DMS153 (cell line): ENCODE results near the gene ST8SIA4.

Source experiments
- DNase-seq: peaks from one replicate; lab custom pipeline; 2025; lab: John Stamatoyannopoulos, UW

Gene ST8SIA4

GRCh38 chr5:100903039-100903887 lies at the start of gene ST8SIA4:
ST8SIA4 (minus strand) TSS chr5:100903282; CDS start chr5:100902955, 327 bp downstream.
- DNase-seq = peak; percentile 67

- no peak for DNase-seq
Observed at GRCh38 chr5:100950985-100951384, 47.9 kb upstream of the ST8SIA4 start.

- DNase-seq = no peak
Observed at GRCh38 chr5:100913298-100913697, 10.2 kb upstream of the ST8SIA4 start.

GRCh38 chr5:100909034-100909433 lies 6.0 kb upstream of the ST8SIA4 start:
- DNase-seq = no peak

- no peak for DNase-seq
Observed at GRCh38 chr5:100905259-100905914, 2.3 kb upstream of the ST8SIA4 start.

GRCh38 chr5:100904259-100904861 lies 1.3 kb upstream of the ST8SIA4 start:
- no peak for DNase-seq

- DNase-seq = no peak
Observed at GRCh38 chr5:100902440-100903038, 543 bp downstream of the ST8SIA4 start.

GRCh38 chr5:100901821-100902341 lies 1.2 kb downstream of the ST8SIA4 start:
- no peak for DNase-seq

GRCh38 chr5:100900796-100901781 lies 2.0 kb downstream of the ST8SIA4 start:
- peak; percentile 39 for DNase-seq

GRCh38 chr5:100900142-100900795 lies 2.8 kb downstream of the ST8SIA4 start:
- DNase-seq = peak; percentile 9

GRCh38 chr5:100899675-100900074 lies 3.4 kb downstream of the ST8SIA4 start:
- DNase-seq = no peak

- no peak for DNase-seq
Observed at GRCh38 chr5:100898504-100899346, 4.4 kb downstream of the ST8SIA4 start.

- DNase-seq = no peak
Observed at GRCh38 chr5:100896054-100896453, 7.0 kb downstream of the ST8SIA4 start.

GRCh38 chr5:100890461-100891008 lies 12.5 kb downstream of the ST8SIA4 start:
- no peak for DNase-seq

- DNase-seq = no peak
Observed at GRCh38 chr5:100889896-100890295, 13.2 kb downstream of the ST8SIA4 start.

GRCh38 chr5:100889165-100889743 lies 13.8 kb downstream of the ST8SIA4 start:
- no peak for DNase-seq

- DNase-seq = no peak
Observed at GRCh38 chr5:100877274-100877673, 25.8 kb downstream of the ST8SIA4 start.

- DNase-seq = no peak
Observed at GRCh38 chr5:100872408-100873190, 30.5 kb downstream of the ST8SIA4 start.
